Neural cell (in vitro differentiated cells): ENCODE data around the gene COQ10A. TPM values are rescaled to one million over a fixed set of nuclear protein-coding genes. Genes with fewer than 3 reads are reported as not detected.
"Not testable (repeated sequence)": the region's sequence is repeated elsewhere in the genome, so short reads cannot be mapped to it uniquely, and the experiment has no call there.

Source experiments
- H2AFZ ChIP-seq: fragments of 200-600, 300-800 bp; sonication (generic), shearing (Covaris generic); 2 replicates; pipeline ENCODE4 v1.6.0; 2014; ENCODE audit warnings: low read depth, mild to moderate bottlenecking, antibody characterized with exemption, low read length, moderate library complexity
- H3F3A ChIP-seq: fragments of 200-600 bp; shearing (Covaris generic); 2 replicates; pipeline ENCODE4 v1.6.1; 2016; ENCODE audit warnings: mild to moderate bottlenecking, moderate library complexity, mixed read lengths, antibody characterized with exemption, low read length; ENCODE audit not compliant: insufficient read depth, poor library complexity, severe bottlenecking
- H3K27ac ChIP-seq: fragments of 200-600, 300-800 bp; sonication (generic), shearing (Covaris generic); 2 replicates; pipeline ENCODE4 v1.5.1; 2014; ENCODE audit warnings: mild to moderate bottlenecking, low read length, moderate library complexity
- H3K27me3 ChIP-seq: fragments of 300-800, 200-600 bp; sonication (generic), shearing (Covaris generic); 2 replicates; pipeline ENCODE4 v1.6.0; 2014; ENCODE audit warnings: mild to moderate bottlenecking, low read depth, low read length, moderate library complexity; ENCODE audit not compliant: insufficient read depth
- H3K36me3 ChIP-seq: fragments of 300-800, 200-600 bp; sonication (generic), shearing (Covaris generic); 2 replicates; pipeline ENCODE4 v1.5.1; 2014; ENCODE audit warnings: mild to moderate bottlenecking, antibody characterized with exemption, low read length, moderate library complexity; ENCODE audit not compliant: insufficient read depth
- H3K4me2 ChIP-seq: fragments of 300-800, 200-600 bp; sonication (generic), shearing (Covaris generic); 2 replicates; pipeline ENCODE4 v1.6.0; 2014; ENCODE audit warnings: mild to moderate bottlenecking, low read length
- H3K4me3 ChIP-seq: fragments of 300-800, 200-600 bp; sonication (generic), shearing (Covaris generic); 2 replicates; pipeline ENCODE4 v1.5.1; 2014; ENCODE audit warnings: mild to moderate bottlenecking, low read length, moderate library complexity
- H3K79me2 ChIP-seq: fragments of 200-600 bp; shearing (Covaris generic); replicated peaks from 2 replicates; pipeline ENCODE4 v1.6.0; 2014; ENCODE audit warnings: mild to moderate bottlenecking, low read length, moderate library complexity; ENCODE audit not compliant: insufficient read depth
- H3K9ac ChIP-seq: fragments of 300-800, 200-600 bp; sonication (generic), shearing (Covaris generic); 2 replicates; pipeline ENCODE4 v1.6.1; 2016; ENCODE audit warnings: mild to moderate bottlenecking, low read length, mixed read lengths
- H3K9me2 ChIP-seq: fragments of 200-600 bp; shearing (Covaris generic); 2 replicates; pipeline ENCODE4 v1.6.1; 2016; ENCODE audit warnings: mild to moderate bottlenecking, low read length, mixed read lengths; ENCODE audit not compliant: insufficient read depth
- H3K9me3 ChIP-seq: fragments of 200-600, 300-800 bp; sonication (generic), shearing (Covaris generic); 2 replicates; pipeline ENCODE4 v1.6.1; 2016; ENCODE audit warnings: mild to moderate bottlenecking, mixed run types, low read length, moderate library complexity, mixed read lengths
- H4K20me1 ChIP-seq: fragments of 200-600 bp; shearing (Covaris generic); 2 replicates; pipeline ENCODE4 v1.6.1; 2016; ENCODE audit warnings: mild to moderate bottlenecking, mixed run types; ENCODE audit not compliant: insufficient read depth
- CTCF ChIP-seq: fragments of 450-650 bp; IDR thresholded peaks from 2 replicates; pipeline ENCODE4 v1.5.1; 2014; ENCODE audit warnings: antibody characterized with exemption, mild to moderate bottlenecking, moderate library complexity; ENCODE audit not compliant: poor library complexity, severe bottlenecking
- EP300 ChIP-seq: fragments of 450-650 bp; conservative IDR thresholded peaks from 2 replicates; pipeline ENCODE4 v1.6.1; 2014; ENCODE audit warnings: antibody characterized with exemption, mild to moderate bottlenecking, moderate library complexity; ENCODE audit not compliant: poor library complexity, severe bottlenecking
- EZH2 ChIP-seq: fragments of 200-600, 300-800 bp; shearing (Covaris generic), sonication (generic); IDR thresholded peaks from 2 replicates; pipeline ENCODE4 v1.6.1; 2014; ENCODE audit warnings: antibody characterized with exemption, low read length, borderline replicate concordance, mild to moderate bottlenecking; ENCODE audit not compliant: insufficient read depth, poor library complexity, severe bottlenecking
- MXI1 ChIP-seq: fragments of 450-650 bp; conservative IDR thresholded peaks from 2 replicates; pipeline ENCODE4 v1.6.1; 2014; ENCODE audit warnings: antibody characterized with exemption, mild to moderate bottlenecking; ENCODE audit not compliant: poor library complexity, severe bottlenecking
- POLR2AphosphoS5 ChIP-seq: IDR thresholded peaks from 2 replicates; pipeline ENCODE4 v1.6.1; 2012
- RAD21 ChIP-seq: fragments of 450-650 bp; conservative IDR thresholded peaks from 2 replicates; pipeline ENCODE4 v1.6.1; 2014; ENCODE audit warnings: antibody characterized with exemption, mild to moderate bottlenecking, moderate library complexity
- SMC3 ChIP-seq: fragments of 450-650 bp; conservative IDR thresholded peaks from 2 replicates; pipeline ENCODE4 v1.6.1; 2014; ENCODE audit warnings: antibody characterized with exemption, mild to moderate bottlenecking, moderate library complexity; ENCODE audit not compliant: poor library complexity
- TAF1 ChIP-seq: IDR thresholded peaks from 2 replicates; pipeline ENCODE4 v1.6.1; 2012; ENCODE audit warnings: low read depth
- polyA plus RNA-seq: library from polyadenylated mRNA; depleted of rRNA; stranded (reverse); fragments of >200 nt; gene quantifications from 2 replicates; pipeline ENCODE4 v1.2.3, GENCODE V29; 2014
- TF ChIP-seq, protein P1 (sequence below): IDR thresholded peaks from 2 replicates; pipeline ENCODE4 v1.6.1; 2012; ENCODE audit warnings: borderline replicate concordance

COQ10A gene
- polyA plus RNA-seq, 1 donor from 2014 or later, result 56.5 TPM

GRCh38 chr12:56271031-56271430 is 4.3 kb downstream of the COQ10A start:
- no peaks in the 10 kb centered on the region for H3K79me2 ChIP-seq
- H3K36me3 ChIP-seq, result peaks cover 5% of the 10 kb centered on the region
- H3K4me2 ChIP-seq, result no peak overlapping the region
- no peak overlapping the region for H3K27ac ChIP-seq
- no peaks in the 10 kb centered on the region for H3K27me3 ChIP-seq
- TF ChIP-seq EZH2, result no peak
- no peak for TF ChIP-seq RAD21
- no peak for TF ChIP-seq TAF1
- TF ChIP-seq CTCF, result peak; percentile 35
- TF ChIP-seq, protein P1, sequence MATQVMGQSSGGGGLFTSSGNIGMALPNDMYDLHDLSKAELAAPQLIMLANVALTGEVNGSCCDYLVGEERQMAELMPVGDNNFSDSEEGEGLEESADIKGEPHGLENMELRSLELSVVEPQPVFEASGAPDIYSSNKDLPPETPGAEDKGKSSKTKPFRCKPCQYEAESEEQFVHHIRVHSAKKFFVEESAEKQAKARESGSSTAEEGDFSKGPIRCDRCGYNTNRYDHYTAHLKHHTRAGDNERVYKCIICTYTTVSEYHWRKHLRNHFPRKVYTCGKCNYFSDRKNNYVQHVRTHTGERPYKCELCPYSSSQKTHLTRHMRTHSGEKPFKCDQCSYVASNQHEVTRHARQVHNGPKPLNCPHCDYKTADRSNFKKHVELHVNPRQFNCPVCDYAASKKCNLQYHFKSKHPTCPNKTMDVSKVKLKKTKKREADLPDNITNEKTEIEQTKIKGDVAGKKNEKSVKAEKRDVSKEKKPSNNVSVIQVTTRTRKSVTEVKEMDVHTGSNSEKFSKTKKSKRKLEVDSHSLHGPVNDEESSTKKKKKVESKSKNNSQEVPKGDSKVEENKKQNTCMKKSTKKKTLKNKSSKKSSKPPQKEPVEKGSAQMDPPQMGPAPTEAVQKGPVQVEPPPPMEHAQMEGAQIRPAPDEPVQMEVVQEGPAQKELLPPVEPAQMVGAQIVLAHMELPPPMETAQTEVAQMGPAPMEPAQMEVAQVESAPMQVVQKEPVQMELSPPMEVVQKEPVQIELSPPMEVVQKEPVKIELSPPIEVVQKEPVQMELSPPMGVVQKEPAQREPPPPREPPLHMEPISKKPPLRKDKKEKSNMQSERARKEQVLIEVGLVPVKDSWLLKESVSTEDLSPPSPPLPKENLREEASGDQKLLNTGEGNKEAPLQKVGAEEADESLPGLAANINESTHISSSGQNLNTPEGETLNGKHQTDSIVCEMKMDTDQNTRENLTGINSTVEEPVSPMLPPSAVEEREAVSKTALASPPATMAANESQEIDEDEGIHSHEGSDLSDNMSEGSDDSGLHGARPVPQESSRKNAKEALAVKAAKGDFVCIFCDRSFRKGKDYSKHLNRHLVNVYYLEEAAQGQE, result no peak
- no peak for TF ChIP-seq EP300
- TF ChIP-seq SMC3, result no peak
- no peak for TF ChIP-seq MXI1
- no peaks in the 10 kb centered on the region for H3K9me2 ChIP-seq
- no peaks in the 10 kb centered on the region for H3K9me3 ChIP-seq
- H3K9ac ChIP-seq, result no peak overlapping the region
- no peak overlapping the region for H3K4me3 ChIP-seq
- H4K20me1 ChIP-seq, result no peaks in the 10 kb centered on the region
- no peaks in the 10 kb centered on the region for H3F3A ChIP-seq
- no peak overlapping the region for H2AFZ ChIP-seq

DNA sequence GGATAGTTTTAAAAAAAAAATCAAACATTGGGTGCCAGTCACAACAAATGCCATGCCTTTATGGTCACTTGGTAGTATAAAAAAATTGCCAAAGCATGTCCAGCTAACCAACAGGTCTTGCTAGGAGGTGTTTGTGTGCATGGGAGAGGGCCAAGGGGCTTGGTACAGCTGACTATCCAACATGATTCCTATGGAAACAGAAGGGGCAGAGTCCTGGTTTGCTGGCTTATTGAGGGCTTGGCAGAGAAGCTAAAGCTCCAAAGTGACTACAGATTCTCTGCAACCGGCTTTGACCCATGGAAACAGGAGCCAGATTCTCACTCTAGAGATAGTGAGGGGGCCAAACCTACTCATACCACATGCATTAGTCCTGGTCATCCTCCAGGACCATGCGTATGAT is 5.7 kb downstream of the COQ10A start:
- not testable (repeated sequence) for H3K79me2 ChIP-seq, H4K20me1 ChIP-seq, H3K4me2 ChIP-seq, H3K27ac ChIP-seq, H3K9ac ChIP-seq, H3K9me3 ChIP-seq, H3K9me2 ChIP-seq, H3F3A ChIP-seq, H3K27me3 ChIP-seq, H2AFZ ChIP-seq, H3K4me3 ChIP-seq, H3K36me3 ChIP-seq

GRCh38 chr12:56274299-56274698 is 7.6 kb downstream of the COQ10A start:
- H3K79me2 ChIP-seq, result no peaks in the 10 kb centered on the region
- no peaks in the 10 kb centered on the region for H3K9me3 ChIP-seq
- no peak overlapping the region for H3K9ac ChIP-seq
- H3F3A ChIP-seq, result no peaks in the 10 kb centered on the region
- no peak overlapping the region for H3K27ac ChIP-seq
- no peaks in the 10 kb centered on the region for H4K20me1 ChIP-seq
- no peak overlapping the region for H3K4me3 ChIP-seq
- H3K27me3 ChIP-seq, result no peaks in the 10 kb centered on the region
- no peak overlapping the region for H3K4me2 ChIP-seq
- H3K9me2 ChIP-seq, result no peaks in the 10 kb centered on the region
- peaks cover 7% of the 10 kb centered on the region for H3K36me3 ChIP-seq
- TF ChIP-seq POLR2AphosphoS5 (no peak), SMC3 (no peak), CTCF (no peak), TAF1 (no peak)
- H2AFZ ChIP-seq, result no peak overlapping the region
